ENCODE data around the gene MLLT3. TPM values are rescaled to one million over a fixed set of nuclear protein-coding genes. Genes with fewer than 3 reads are reported as not detected.

Gene MLLT3
- total and polyA plus RNA-seq, 9 donors, result 8.7 to 15.4 (median 13.8) TPM

DNA sequence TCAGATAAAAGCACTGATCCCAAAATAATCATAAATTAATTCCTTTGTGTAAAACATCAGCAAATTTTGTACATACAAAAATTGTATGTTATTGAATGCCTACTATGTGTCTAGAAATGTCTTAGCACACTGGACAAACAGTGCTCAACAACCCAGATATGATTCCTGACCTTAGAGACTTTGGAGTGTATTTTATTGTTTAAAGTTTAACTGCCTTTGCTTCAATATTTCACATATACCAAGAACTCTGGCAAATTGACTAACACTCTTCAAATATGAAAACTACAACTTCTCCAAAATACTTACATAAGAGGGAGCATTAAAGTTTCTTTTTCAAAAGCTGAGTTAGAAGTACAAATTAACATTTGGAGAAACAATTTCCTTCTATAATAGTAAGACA is 231.9 kb downstream of the MLLT3 start:
- intact Hi-C loops (cut with DNase I), result no loop called here
- no peaks in the 10 kb centered on the region for H3K36me3 ChIP-seq
- TF ChIP-seq POLR2A (IDR thresholded peaks at IDR 0.05) (no peak), EP300 (IDR thresholded peaks at IDR 0.05) (no peak)
- TF ChIP-seq, protein P1, sequence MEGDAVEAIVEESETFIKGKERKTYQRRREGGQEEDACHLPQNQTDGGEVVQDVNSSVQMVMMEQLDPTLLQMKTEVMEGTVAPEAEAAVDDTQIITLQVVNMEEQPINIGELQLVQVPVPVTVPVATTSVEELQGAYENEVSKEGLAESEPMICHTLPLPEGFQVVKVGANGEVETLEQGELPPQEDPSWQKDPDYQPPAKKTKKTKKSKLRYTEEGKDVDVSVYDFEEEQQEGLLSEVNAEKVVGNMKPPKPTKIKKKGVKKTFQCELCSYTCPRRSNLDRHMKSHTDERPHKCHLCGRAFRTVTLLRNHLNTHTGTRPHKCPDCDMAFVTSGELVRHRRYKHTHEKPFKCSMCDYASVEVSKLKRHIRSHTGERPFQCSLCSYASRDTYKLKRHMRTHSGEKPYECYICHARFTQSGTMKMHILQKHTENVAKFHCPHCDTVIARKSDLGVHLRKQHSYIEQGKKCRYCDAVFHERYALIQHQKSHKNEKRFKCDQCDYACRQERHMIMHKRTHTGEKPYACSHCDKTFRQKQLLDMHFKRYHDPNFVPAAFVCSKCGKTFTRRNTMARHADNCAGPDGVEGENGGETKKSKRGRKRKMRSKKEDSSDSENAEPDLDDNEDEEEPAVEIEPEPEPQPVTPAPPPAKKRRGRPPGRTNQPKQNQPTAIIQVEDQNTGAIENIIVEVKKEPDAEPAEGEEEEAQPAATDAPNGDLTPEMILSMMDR (IDR thresholded peaks at IDR 0.05), result no peak
- no peaks in the 10 kb centered on the region for H3K9me3 ChIP-seq
- H3K27me3 ChIP-seq, result no peaks in the 10 kb centered on the region
- DNase-seq, result no peak
- no peaks in the 10 kb centered on the region for H3K4me1 ChIP-seq (ENCODE audit: insufficient read depth)
- no peak overlapping the region for H3K4me3 ChIP-seq
- no peak overlapping the region for H3K27ac ChIP-seq

DNA sequence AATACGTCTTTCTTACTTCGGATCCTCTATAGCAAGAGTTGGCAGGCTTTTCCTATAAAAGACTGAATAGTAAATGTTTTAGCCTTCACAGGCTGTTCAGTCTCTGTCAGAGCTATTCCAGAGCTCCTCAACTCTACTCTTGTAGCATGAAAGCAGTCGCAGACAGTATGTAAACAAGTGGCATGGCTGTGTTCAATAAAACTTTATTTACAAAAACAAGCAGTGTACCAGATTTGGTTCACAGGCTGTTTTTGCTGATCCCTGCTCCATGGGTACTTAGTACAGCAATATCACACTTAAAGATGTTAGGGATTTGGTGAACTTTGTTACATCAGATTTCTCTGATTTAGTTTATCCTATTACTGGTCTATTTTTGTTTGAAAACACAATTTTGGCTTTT is 235.2 kb downstream of the MLLT3 start:
- Histone ChIP-seq H3K9me3 (no peaks in the 10 kb centered on the region), H3K4me3 (no peak overlapping the region), H3K4me1 (ENCODE audit: insufficient read depth) (no peaks in the 10 kb centered on the region), H3K27ac (no peak overlapping the region), H3K36me3 (no peaks in the 10 kb centered on the region), H3K27me3 (no peaks in the 10 kb centered on the region)
- no peak for DNase-seq
- WGBS, 3 donors, result 86 to 91% (median 90%) methylated on average over 3 of the region's 3 CpGs
- intact Hi-C loops (cut with DNase I), result loop anchor here in 1 of 4 donors (10.0 kb wide), 1 partner anchor 58 kb away; no protein-coding TSS in a partner anchor
- TF ChIP-seq, protein P1 (IDR thresholded peaks at IDR 0.05), result no peak
- no peak for TF ChIP-seq EP300 (IDR thresholded peaks at IDR 0.05)
- TF ChIP-seq POLR2A (IDR thresholded peaks at IDR 0.05), result no peak

DNA sequence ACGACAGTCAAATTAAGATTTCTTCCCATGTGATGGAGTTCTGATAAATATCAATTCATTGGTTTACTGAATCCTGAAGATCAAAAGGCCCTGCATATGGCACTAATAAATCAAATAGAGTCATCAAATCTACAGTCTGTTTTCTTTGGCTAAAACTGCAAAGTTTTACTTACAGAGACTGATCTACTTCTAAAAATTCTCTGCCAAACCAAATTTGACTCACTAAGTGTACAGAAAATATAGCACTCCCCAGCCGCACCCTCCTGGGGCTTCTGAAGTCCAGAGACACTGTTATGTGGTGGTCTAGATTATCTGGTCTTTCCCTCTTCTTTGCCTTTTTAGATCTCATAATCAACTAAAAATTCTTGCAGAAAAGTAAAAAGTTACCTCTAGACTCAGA is 237.7 kb downstream of the MLLT3 start:
- WGBS, 3 donors, result 87 to 96% (median 89%) methylated on average over 2 of the region's 2 CpGs

DNA sequence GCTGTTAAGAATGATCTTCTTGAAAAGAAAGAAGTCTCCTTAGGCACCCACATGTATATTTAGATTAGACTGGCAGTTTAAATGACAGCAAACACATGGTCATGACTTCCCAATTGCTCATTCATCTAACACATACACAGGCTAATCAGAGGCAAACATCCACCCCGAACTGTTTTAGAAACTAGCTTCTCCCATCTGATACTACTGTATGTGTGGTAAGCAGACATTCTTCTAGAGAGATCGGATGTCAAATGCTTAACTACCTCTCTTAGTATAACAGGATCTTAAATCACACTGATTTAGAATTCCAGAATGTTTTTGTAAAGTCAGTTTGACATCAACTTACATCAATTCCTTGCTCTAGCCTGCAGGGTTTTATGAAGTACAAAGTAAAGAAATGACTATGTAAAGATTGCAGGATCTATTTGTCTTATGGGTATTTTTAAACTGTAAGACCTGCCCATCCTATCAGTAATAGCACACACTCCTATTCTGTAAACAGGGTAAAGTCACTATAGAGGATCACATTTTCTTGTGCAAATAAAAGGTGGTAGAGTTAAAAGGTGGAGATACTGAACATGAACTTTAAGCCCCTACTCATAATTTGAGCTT is 239.7 kb downstream of the MLLT3 start:
- intact Hi-C loops (cut with DNase I), result loop anchor here in 1 of 4 donors (10.0 kb wide), 1 partner anchor 62 kb away; no protein-coding TSS in a partner anchor
- no peaks in the 10 kb centered on the region for H3K27me3 ChIP-seq
- H3K4me1 ChIP-seq (ENCODE audit: insufficient read depth), result no peaks in the 10 kb centered on the region
- H3K4me3 ChIP-seq, result no peak overlapping the region
- H3K27ac ChIP-seq, result no peak overlapping the region
- TF ChIP-seq, protein P1 (IDR thresholded peaks at IDR 0.05), result no peak
- TF ChIP-seq POLR2A (IDR thresholded peaks at IDR 0.05) (no peak), EP300 (IDR thresholded peaks at IDR 0.05) (no peak)
- no peak for DNase-seq
- H3K9me3 ChIP-seq, result no peaks in the 10 kb centered on the region
- no peaks in the 10 kb centered on the region for H3K36me3 ChIP-seq
- WGBS, 3 donors, result 64 to 71% (median 68%) methylated on average over 2 of the region's 2 CpGs

More for the DNA sequence above, 237.7 kb downstream of the MLLT3 start:
- intact Hi-C loops (cut with DNase I), result loop anchor here in 1 of 4 donors (10.0 kb wide), 1 partner anchor 60 kb away; no protein-coding TSS in a partner anchor
- no peak overlapping the region for H3K4me3 ChIP-seq
- TF ChIP-seq POLR2A (IDR thresholded peaks at IDR 0.05) (no peak), EP300 (IDR thresholded peaks at IDR 0.05) (no peak)
- TF ChIP-seq, protein P1 (IDR thresholded peaks at IDR 0.05), result no peak
- DNase-seq, result no peak
- no peaks in the 10 kb centered on the region for H3K36me3 ChIP-seq
- no peak overlapping the region for H3K27ac ChIP-seq
- no peaks in the 10 kb centered on the region for H3K27me3 ChIP-seq
- H3K4me1 ChIP-seq (ENCODE audit: insufficient read depth), result no peaks in the 10 kb centered on the region
- no peaks in the 10 kb centered on the region for H3K9me3 ChIP-seq
